OCI-LY7 (cell line): ENCODE measurements around the gene ZBTB39. TPM values are rescaled to one million over a fixed set of nuclear protein-coding genes. Genes with fewer than 3 reads are reported as not detected.

Experiments
- BruUV-seq: library from RNA; stranded (reverse); fragments of 400-500 nt; replicated peaks from 2 replicates; lab custom pipeline; 2021; lab: Mats Ljungman, UMichigan
- CTCF ChIA-PET: fragments of 300-600 bp; sonication (Branson Sonifier 250); formaldehyde crosslinking; loops from one replicate; lab custom pipeline; 2022; ENCODE audit warnings: antibody characterized with exemption; ENCODE audit not compliant: unreplicated experiment; lab: Charles Lee
- POLR2A ChIA-PET: fragments of 300-600 bp; sonication (Branson Sonifier 250); formaldehyde crosslinking; loops from one replicate; lab custom pipeline; 2022; ENCODE audit warnings: antibody characterized with exemption; lab: Charles Lee
- DNase-seq: peaks from one replicate; pipeline ENCODE4 v3.0.0-alpha.2; 2015; ENCODE audit warnings: low spot score
- H2AFZ ChIP-seq: fragments of 200-600 bp; sonication (generic), shearing (Covaris generic); 2 replicates; pipeline ENCODE4 v1.6.1; 2014; ENCODE audit warnings: mild to moderate bottlenecking, antibody characterized with exemption, low read length, moderate library complexity
- H3K27ac ChIP-seq: fragments of 200-600 bp; sonication (generic); 2 replicates; pipeline ENCODE4 v1.5.1; 2014; ENCODE audit warnings: mixed run types, low read depth, mild to moderate bottlenecking, moderate library complexity, low read length, inconsistent platforms; ENCODE audit not compliant: poor library complexity, severe bottlenecking
- H3K36me3 ChIP-seq: fragments of 200-600 bp; sonication (generic); 2 replicates; pipeline ENCODE4 v1.6.1; 2014; ENCODE audit warnings: mild to moderate bottlenecking, antibody characterized with exemption, low read length, moderate library complexity, mixed read lengths; ENCODE audit not compliant: insufficient read depth
- H3K4me1 ChIP-seq: fragments of 200-600 bp; sonication (generic); 2 replicates; pipeline ENCODE4 v1.5.1; 2014; ENCODE audit warnings: mild to moderate bottlenecking, low read length; ENCODE audit not compliant: insufficient read depth, poor library complexity, severe bottlenecking
- H3K4me2 ChIP-seq: fragments of 200-600 bp; sonication (generic); 2 replicates; pipeline ENCODE4 v1.6.1; 2014; ENCODE audit warnings: mild to moderate bottlenecking, low read length
- H3K4me3 ChIP-seq: fragments of 200-600 bp; sonication (generic); 2 replicates; pipeline ENCODE4 v1.5.1; 2014; ENCODE audit warnings: mild to moderate bottlenecking, low read depth, low read length; ENCODE audit not compliant: poor library complexity, severe bottlenecking
- H3K79me2 ChIP-seq: fragments of 200-600 bp; sonication (generic); 2 replicates; pipeline ENCODE4 v1.6.1; 2016; ENCODE audit warnings: low read depth, mild to moderate bottlenecking, low read length, moderate library complexity, mixed read lengths; ENCODE audit not compliant: insufficient read depth
- H3K9me2 ChIP-seq: fragments of 200-600 bp; sonication (generic); 2 replicates; pipeline ENCODE4 v1.6.1; 2016; ENCODE audit warnings: mild to moderate bottlenecking, low read length, mixed read lengths; ENCODE audit not compliant: insufficient read depth
- H3K9me3 ChIP-seq: fragments of 200-600 bp; sonication (generic); 2 replicates; pipeline ENCODE4 v1.6.1; 2014; ENCODE audit warnings: mild to moderate bottlenecking, mixed run types, low read length, mixed read lengths
- H4K20me1 ChIP-seq: fragments of 200-600 bp; sonication (generic); 2 replicates; pipeline ENCODE4 v1.6.1; 2014; ENCODE audit warnings: mild to moderate bottlenecking, antibody characterized with exemption, low read length, moderate library complexity, mixed read lengths; ENCODE audit not compliant: insufficient read depth
- EZH2phosphoT487 ChIP-seq: fragments of 200-600 bp; sonication (generic); IDR thresholded peaks from 2 replicates; pipeline ENCODE4 v1.6.1; 2018; ENCODE audit warnings: low read depth, borderline replicate concordance, mild to moderate bottlenecking, mixed run types, antibody characterized with exemption, low read length, moderate library complexity, mixed read lengths
- intact Hi-C: fragments of 100-400 bp; cut with micrococcal nuclease; formaldehyde crosslinking; loops from one replicate; pipeline ENCODE4 v1.10.0; 2022; ENCODE audit not compliant: unreplicated experiment
- total RNA-seq, 2 experiments: library from RNA; depleted of rRNA in 1 of 2; stranded (reverse); fragments of >200 nt in 1 of 2; shearing (Covaris generic) in 1 of 2; gene quantifications; 2 replicates each; pipeline ENCODE4 v1.2.3, GENCODE V29; 2014 to 2022
- TF ChIP-seq, protein P1 (sequence below): fragments of 200-600 bp; sonication (generic); conservative IDR thresholded peaks from 2 replicates; pipeline ENCODE4 v1.5.1; 2014; ENCODE audit warnings: mild to moderate bottlenecking, antibody characterized with exemption, low read length, moderate library complexity, mixed read lengths

ZBTB39 gene
- total RNA-seq, 2 experiments from 2014 or later, result 10.0 to 10.9 TPM

DNA sequence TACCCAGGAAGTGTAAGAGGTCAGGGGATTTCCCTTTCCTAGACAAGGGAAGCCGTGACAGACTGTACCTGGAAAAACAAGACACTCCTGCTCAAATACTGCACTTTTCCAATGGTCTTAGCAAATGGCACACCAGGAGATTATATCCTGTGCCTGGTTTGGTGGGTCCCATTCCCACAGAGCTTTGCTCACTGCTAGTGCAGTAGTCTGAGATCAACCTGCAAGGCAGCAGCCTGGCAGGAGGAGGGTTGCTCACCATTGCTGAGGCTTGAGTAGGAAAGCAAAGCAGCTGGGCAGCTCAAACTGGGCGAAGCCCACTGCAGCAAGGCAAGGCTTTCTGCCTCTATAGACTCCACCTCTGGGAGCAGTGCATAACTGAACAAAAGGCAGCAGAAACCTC, 47.9 kb downstream of the ZBTB39 start:
- intact Hi-C loops, result no loop called here
- TF ChIP-seq, protein P1, sequence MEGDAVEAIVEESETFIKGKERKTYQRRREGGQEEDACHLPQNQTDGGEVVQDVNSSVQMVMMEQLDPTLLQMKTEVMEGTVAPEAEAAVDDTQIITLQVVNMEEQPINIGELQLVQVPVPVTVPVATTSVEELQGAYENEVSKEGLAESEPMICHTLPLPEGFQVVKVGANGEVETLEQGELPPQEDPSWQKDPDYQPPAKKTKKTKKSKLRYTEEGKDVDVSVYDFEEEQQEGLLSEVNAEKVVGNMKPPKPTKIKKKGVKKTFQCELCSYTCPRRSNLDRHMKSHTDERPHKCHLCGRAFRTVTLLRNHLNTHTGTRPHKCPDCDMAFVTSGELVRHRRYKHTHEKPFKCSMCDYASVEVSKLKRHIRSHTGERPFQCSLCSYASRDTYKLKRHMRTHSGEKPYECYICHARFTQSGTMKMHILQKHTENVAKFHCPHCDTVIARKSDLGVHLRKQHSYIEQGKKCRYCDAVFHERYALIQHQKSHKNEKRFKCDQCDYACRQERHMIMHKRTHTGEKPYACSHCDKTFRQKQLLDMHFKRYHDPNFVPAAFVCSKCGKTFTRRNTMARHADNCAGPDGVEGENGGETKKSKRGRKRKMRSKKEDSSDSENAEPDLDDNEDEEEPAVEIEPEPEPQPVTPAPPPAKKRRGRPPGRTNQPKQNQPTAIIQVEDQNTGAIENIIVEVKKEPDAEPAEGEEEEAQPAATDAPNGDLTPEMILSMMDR, result no peak
- TF ChIP-seq EZH2phosphoT487, result no peak
- Histone ChIP-seq H2AFZ (no peak overlapping the region), H4K20me1 (no peaks in the 10 kb centered on the region), H3K4me1 (no peaks in the 10 kb centered on the region), H3K36me3 (no peaks in the 10 kb centered on the region), H3K4me3 (no peak overlapping the region), H3K79me2 (no peaks in the 10 kb centered on the region), H3K4me2 (no peak overlapping the region), H3K27ac (no peak overlapping the region), H3K9me2 (no peaks in the 10 kb centered on the region), H3K9me3 (no peaks in the 10 kb centered on the region)
- ChIA-PET CTCF (no interaction called here), POLR2A (no interaction called here)
- DNase-seq, result no peak
- BruUV-seq, result no TSS peak

DNA sequence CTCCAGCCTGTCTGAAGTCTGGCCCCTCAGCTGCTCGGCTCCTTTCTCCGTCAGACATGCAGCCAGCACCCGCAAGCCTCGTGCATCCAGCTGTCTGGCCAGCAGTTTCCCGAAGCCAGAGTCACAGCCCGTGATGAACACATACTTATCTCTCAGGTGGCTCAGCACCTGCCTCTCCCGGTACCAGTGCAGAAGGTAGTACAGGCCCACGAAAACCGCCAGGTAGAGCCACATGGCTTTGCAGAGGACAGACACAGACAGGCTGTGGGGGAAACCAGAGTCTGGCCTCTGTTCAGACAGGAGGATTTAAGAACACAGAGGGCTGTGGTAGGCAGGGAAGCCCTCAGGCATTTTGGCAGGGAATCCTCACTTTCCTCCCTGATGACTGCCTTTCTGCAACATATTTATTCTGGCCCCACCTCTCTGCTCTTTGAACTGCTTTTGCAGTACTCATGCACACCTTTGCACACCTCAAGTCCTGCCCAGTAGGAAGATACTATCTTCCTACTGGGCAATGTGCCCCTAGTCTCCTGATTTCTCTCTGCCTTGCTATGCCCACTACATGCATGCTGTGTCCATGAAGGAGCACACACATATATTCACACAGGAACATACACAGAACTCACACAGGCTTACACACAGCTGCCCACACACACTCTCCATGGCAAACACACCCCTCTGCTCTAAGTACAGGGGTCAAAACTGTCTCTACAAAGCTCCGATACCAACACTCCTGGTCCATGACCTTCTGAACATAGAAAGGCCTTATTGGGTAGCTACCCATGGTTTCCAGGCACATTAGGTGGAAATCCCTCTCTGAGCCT, 48.9 kb downstream of the ZBTB39 start, which contains the start of gene RDH16:
Gene RDH16, minus strand, starts transcription at position 380 of the 824 bp plus-strand sequence. Its CDS starts 146 bp downstream, at position 234.
- Histone ChIP-seq H3K4me3 (no peak within 1 kb of the TSS), H3K9me3 (no peaks in the 10 kb centered on the region), H3K4me1 (no peaks in the 10 kb centered on the region), H3K79me2 (no peaks in the 10 kb centered on the region), H3K36me3 (no peaks in the 10 kb centered on the region), H4K20me1 (no peaks in the 10 kb centered on the region), H3K9me2 (no peaks in the 10 kb centered on the region), H2AFZ (no peak within 1 kb of the TSS), H3K27ac (no peak within 1 kb of the TSS), H3K4me2 (no peak within 1 kb of the TSS)
- TF ChIP-seq, protein P1, result no peak
- no peak for TF ChIP-seq EZH2phosphoT487
- DNase-seq, result no peak
- intact Hi-C loops, result no loop called here
- POLR2A ChIA-PET, result interaction anchor here (1.1 kb wide), 1 partner anchor 53 kb away, joined by 3 read pairs; no protein-coding TSS in a partner anchor
- no TSS peak for BruUV-seq
- CTCF ChIA-PET, result no interaction called here
